Activated naive CD4-positive, alpha-beta T cell (primary cell): ENCODE data around the gene PPFIBP2.

Source experiments
- DNase-seq, 4 experiments: peaks; one replicate each; lab custom pipeline; 2025; lab: John Stamatoyannopoulos, UW

Gene PPFIBP2

GRCh38 chr11:7696424-7696823 is 182.6 kb downstream of the PPFIBP2 start:
- DNase-seq = no peak
